ENCODE data around the gene MGLL.

GRCh38 chr3:127702151-127702578 is 120.2 kb downstream of the MGLL start:
- TF ChIP-seq CTCF (IDR thresholded peaks at IDR 0.05; ENCODE audit: low read depth, low read length) (no peak), EZH2phosphoT487 (IDR thresholded peaks at IDR 0.05; ENCODE audit: low read depth) (no peak)

Measured in OCI-LY3 (cell line).